ENCODE measurements around the gene PPARG. TPM values are rescaled to one million over a fixed set of nuclear protein-coding genes. Genes with fewer than 3 reads are reported as not detected.
"Not testable (repeated sequence)": the region's sequence is repeated elsewhere in the genome, so short reads cannot be mapped to it uniquely, and the experiment has no call there.

PPARG gene
- total and polyA plus RNA-seq, 2 donors (not counting 3 experiments of a cell fraction or from before 2014, with no cell fraction given): 0.15 to 1.3 TPM

- peaks cover 2% of the 10 kb centered on the region in 2 experiments for H3K27me3 ChIP-seq (ENCODE audit: control insufficient read depth in 2 of 2, insufficient read depth in 2 of 2, low read length in 2 of 2)
- H3K79me2 ChIP-seq (ENCODE audit: control insufficient read depth, insufficient read depth, low read length): no peaks in the 10 kb centered on the region
- no peaks in the 10 kb centered on the region for H3K9me3 ChIP-seq (replicated peaks; ENCODE audit: control insufficient read depth, insufficient read depth, low read length)
- dilution Hi-C loops (cut with MboI; ENCODE audit: extremely low pct_ligation_motif_present, low sequenced_read_pairs): no loop called here
- H3K4me2 ChIP-seq (ENCODE audit: insufficient read depth, low read length): no peak overlapping the region
- no peaks in the 10 kb centered on the region for H3K4me1 ChIP-seq (ENCODE audit: control insufficient read depth, extremely low read depth, insufficient read depth, low read length)
- BruUV-seq (replicated peaks): no TSS peak
- FAIRE-seq (no peak), DNase-seq (ENCODE audit: low read depth, low spot score) (no peak)
- no peak overlapping the region for H2AFZ ChIP-seq (ENCODE audit: low read depth, low read length)
- no peak overlapping the region for H3K27ac ChIP-seq (ENCODE audit: insufficient read depth, low read depth, low read length)
- H3K4me3 ChIP-seq (replicated peaks in 1 of 3; ENCODE audit: insufficient read depth in 1 of 3, low read depth in 1 of 3, low read length in 3 of 3): no peak overlapping the region
- no peak overlapping the region for H3K9ac ChIP-seq (replicated peaks; ENCODE audit: extremely low read depth, insufficient read depth, low read length)
- POLR2A ChIA-PET: no interaction called here
- intact Hi-C loops (cut with micrococcal nuclease): no loop called here
- no peaks in the 10 kb centered on the region for H3K36me3 ChIP-seq (ENCODE audit: control insufficient read depth in 2 of 2, extremely low read depth in 1 of 2, insufficient read depth in 2 of 2, low read length in 2 of 2)
- no peaks in the 10 kb centered on the region for H3K9me1 ChIP-seq (replicated peaks; ENCODE audit: control insufficient read depth, extremely low read depth, insufficient read depth, low read length)
- no peaks in the 10 kb centered on the region for H4K20me1 ChIP-seq (replicated peaks; ENCODE audit: control insufficient read depth, extremely low read depth, insufficient read depth, low read length)
- CTCF ChIA-PET: interaction anchor here (1.3 to 1.4 kb wide), 3 partner anchors 9 to 17 kb away, joined by 3 to 4 read pairs (median 3); no protein-coding TSS in a partner anchor
- TF ChIP-seq EZH2 (IDR thresholded peaks at IDR 0.05; ENCODE audit: borderline replicate concordance, low read depth, low read length, severe bottlenecking): no peak
- TF ChIP-seq FOS (IDR thresholded peaks at IDR 0.05; ENCODE audit: borderline replicate concordance, insufficient read depth, low read length): no peak
- TF ChIP-seq CTCF (IDR thresholded peaks at IDR 0.05; ENCODE audit: extremely low read depth in 1 of 2, insufficient read depth in 1 of 2, low read depth in 1 of 2, low read length in 2 of 2): no peak
- TF ChIP-seq POLR2A (IDR thresholded peaks at IDR 0.05; ENCODE audit: low read depth, low read length): no peak
Observed at GRCh38 chr3:12275974-12276650, 12.8 kb upstream of the PPARG start.

- CTCF ChIA-PET: interaction anchor here (1.3 kb wide), 1 partner anchor 13 kb away, joined by 3 read pairs; no protein-coding TSS in a partner anchor
- H3K4me3 ChIP-seq (replicated peaks in 1 of 3; ENCODE audit: insufficient read depth in 1 of 3, low read depth in 1 of 3, low read length in 3 of 3); H3K4me1 ChIP-seq (ENCODE audit: control insufficient read depth, extremely low read depth, insufficient read depth, low read length); H3K9me3 ChIP-seq (replicated peaks; ENCODE audit: control insufficient read depth, insufficient read depth, low read length); H3K27ac ChIP-seq (ENCODE audit: insufficient read depth, low read depth, low read length); H3K36me3 ChIP-seq (ENCODE audit: control insufficient read depth in 2 of 2, extremely low read depth in 1 of 2, insufficient read depth in 2 of 2, low read length in 2 of 2); dilution Hi-C loops (cut with MboI; ENCODE audit: extremely low pct_ligation_motif_present, low sequenced_read_pairs); POLR2A ChIA-PET; H2AFZ ChIP-seq (ENCODE audit: low read depth, low read length); BruUV-seq (replicated peaks); H3K9ac ChIP-seq (replicated peaks; ENCODE audit: extremely low read depth, insufficient read depth, low read length); FAIRE-seq; H3K79me2 ChIP-seq (ENCODE audit: control insufficient read depth, insufficient read depth, low read length); H3K9me1 ChIP-seq (replicated peaks; ENCODE audit: control insufficient read depth, extremely low read depth, insufficient read depth, low read length); H3K27me3 ChIP-seq (ENCODE audit: control insufficient read depth in 2 of 2, insufficient read depth in 2 of 2, low read length in 2 of 2); H4K20me1 ChIP-seq (replicated peaks; ENCODE audit: control insufficient read depth, extremely low read depth, insufficient read depth, low read length); DNase-seq (ENCODE audit: low read depth, low spot score); H3K4me2 ChIP-seq (ENCODE audit: insufficient read depth, low read length): not testable (repeated sequence)
- intact Hi-C loops (cut with micrococcal nuclease): loop anchor here (1.0 kb wide), 1 partner anchor 10 kb away; no protein-coding TSS in a partner anchor
Observed at GRCh38 chr3:12276827-12277226, 12.0 kb upstream of the PPARG start.

Measured in endothelial cell of umbilical vein (primary cell).